ENCODE measurements around the gene CEP83. TPM values are rescaled to one million over a fixed set of nuclear protein-coding genes. Genes with fewer than 3 reads are reported as not detected.
A peak's percentile ranks its signal among the peaks of the same experiment; 100 is the strongest.

The CEP83 gene
- total RNA-seq, 2 donors from 2014 or later: 10.3 to 17.5 TPM

DNA sequence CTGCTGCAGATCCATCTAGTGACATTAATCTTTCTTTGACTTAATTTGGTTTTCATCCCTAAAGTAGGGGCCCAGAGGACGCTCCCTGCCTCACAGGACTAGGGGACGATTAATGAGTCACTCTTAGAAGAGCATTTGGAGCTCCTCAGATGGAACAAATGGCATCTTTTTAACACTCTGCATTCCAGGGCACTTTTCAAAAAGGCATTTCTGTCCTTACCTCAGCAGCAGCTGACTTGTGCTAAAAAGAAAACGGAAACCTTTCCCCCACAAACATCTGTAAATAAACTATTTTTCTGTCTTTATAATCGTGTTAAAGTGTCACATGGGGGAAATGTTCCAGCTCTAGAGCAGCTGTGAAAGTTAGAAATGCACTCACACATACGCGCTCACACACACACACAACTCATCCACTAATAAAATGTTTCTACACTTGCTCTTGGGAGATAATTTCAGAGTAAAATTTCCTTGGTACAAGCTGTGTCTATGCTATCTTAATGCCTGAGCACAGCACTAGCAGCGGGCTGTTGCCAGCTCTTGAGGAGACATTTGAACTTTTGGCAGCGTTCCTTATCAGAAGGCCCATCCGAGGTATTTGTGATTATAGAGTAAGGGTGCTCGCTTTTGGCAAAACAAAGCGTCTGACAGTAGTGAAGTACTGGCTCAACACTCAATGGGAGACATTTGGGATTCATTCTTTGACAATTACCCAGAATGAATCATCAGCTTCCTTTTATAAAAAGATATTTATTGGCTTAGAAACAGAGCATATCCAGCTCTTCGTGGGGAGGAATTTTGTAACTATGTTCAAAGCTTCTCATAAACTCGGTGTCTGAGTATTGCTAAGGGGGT, 170.0 kb downstream of the CEP83 start:
- Histone ChIP-seq H3K27ac (no peak overlapping the region), H3K36me3 (no peaks in the 10 kb centered on the region), H3K4me3 (no peak overlapping the region), H3K9me3 (no peaks in the 10 kb centered on the region), H3K4me1 (peaks cover 5% of the 10 kb centered on the region), H3K9ac (ENCODE audit: low read depth in 2 of 2, low read length in 2 of 2) (no peak overlapping the region), H3K27me3 (no peaks in the 10 kb centered on the region)
- peak; percentile 15 for DNase-seq
- intact Hi-C loops (cut with DNase I): no loop called here
- TF ChIP-seq, protein P1, sequence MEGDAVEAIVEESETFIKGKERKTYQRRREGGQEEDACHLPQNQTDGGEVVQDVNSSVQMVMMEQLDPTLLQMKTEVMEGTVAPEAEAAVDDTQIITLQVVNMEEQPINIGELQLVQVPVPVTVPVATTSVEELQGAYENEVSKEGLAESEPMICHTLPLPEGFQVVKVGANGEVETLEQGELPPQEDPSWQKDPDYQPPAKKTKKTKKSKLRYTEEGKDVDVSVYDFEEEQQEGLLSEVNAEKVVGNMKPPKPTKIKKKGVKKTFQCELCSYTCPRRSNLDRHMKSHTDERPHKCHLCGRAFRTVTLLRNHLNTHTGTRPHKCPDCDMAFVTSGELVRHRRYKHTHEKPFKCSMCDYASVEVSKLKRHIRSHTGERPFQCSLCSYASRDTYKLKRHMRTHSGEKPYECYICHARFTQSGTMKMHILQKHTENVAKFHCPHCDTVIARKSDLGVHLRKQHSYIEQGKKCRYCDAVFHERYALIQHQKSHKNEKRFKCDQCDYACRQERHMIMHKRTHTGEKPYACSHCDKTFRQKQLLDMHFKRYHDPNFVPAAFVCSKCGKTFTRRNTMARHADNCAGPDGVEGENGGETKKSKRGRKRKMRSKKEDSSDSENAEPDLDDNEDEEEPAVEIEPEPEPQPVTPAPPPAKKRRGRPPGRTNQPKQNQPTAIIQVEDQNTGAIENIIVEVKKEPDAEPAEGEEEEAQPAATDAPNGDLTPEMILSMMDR (IDR thresholded peaks at IDR 0.05): no peak

DNA sequence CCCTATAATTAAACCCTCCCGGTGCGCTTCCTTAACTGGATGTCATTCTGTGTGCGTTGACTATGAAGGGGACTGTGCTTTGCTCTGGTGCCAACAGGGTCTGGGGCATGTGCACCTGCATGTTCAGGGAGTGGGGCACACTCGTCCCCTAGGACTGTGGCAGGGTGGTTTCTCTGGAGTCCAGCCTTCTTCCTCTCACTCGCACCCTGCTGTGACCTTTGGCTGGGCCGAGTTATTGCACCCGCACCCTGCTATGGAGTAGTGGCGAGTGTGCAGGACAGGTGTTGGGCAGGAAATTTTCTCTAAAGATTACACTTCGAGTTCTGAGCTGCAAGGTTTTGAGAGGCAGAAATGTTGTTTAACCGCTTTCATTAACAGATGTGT, 172.4 kb downstream of the CEP83 start:
- Histone ChIP-seq H3K4me1 (peaks cover 5% of the 10 kb centered on the region), H3K27ac (peak overlapping the region; percentile 20), H3K36me3 (no peaks in the 10 kb centered on the region), H3K27me3 (no peaks in the 10 kb centered on the region), H3K9me3 (no peaks in the 10 kb centered on the region), H3K9ac (ENCODE audit: low read depth in 2 of 2, low read length in 2 of 2) (no peak overlapping the region), H3K4me3 (no peak overlapping the region)
- intact Hi-C loops (cut with DNase I): no loop called here
- TF ChIP-seq, protein P1 (IDR thresholded peaks at IDR 0.05): no peak
- peak; percentile 65 for DNase-seq

DNA sequence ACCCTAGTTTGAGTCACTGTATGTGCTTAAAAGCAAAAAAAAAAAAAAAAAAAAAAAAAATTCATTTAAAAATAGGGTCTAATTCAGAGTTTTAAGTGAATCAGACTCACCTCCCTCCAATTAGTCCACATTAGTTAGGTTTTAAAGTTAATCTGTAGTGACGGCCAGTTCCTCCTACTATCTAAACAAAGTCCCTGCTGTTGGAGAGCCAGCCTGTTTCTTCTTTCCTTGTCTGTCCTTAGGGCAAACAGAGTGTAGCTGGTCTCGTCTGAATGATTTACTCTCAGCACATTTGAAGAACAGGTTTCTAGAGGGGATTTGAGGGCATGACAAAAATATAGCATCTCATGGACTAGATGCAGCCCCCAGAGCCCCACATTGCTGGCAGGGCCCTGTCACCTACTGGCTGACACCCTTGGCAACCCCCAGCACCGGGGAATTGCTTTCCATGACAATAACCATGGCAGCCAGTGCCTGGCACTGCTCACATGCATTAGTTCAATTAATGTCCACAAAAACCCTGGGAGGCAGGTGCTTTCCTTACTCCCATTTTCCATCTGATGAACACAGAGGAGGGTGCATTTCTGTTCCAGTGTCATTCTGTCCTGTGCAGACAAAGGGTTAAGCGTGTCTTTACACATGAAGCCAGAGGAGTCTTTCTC, 173.0 kb downstream of the CEP83 start:
- Histone ChIP-seq H3K9ac (ENCODE audit: low read depth in 2 of 2, low read length in 2 of 2) (no peak overlapping the region), H3K4me3 (no peak overlapping the region)

DNA sequence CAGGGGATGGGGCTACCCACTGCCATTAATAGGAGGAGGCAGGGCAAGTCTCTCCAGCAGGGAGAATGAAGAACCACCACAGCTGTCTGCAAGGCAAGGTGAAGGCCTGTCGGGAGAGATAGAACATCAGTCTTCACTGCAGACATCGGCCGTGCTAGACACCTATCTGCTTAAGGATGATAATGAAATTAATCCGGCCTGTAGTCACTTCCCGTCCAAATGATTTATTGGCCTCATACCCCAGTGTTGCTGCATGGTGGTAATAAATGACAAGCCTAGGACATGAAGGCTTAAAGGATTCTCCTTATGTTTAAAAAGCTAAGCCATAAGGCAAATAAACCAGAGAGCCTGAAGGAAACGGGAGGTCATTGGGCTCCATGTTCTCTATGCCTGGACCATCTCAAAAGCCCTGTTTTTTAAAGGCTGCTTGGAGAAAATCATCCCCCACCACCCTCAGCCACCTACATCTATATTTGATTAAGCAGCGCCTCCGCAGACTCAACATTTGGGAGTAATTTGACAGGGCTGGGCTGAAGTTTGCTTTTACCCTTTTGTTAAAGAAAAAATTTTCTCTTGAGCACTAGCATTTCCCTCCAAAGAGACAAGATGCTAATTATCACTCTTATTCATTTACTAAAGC, 173.6 kb downstream of the CEP83 start:
- H3K27ac ChIP-seq: no peak overlapping the region
- H3K4me1 ChIP-seq: peaks cover 5% of the 10 kb centered on the region
- H3K9me3 ChIP-seq: no peaks in the 10 kb centered on the region
- no peaks in the 10 kb centered on the region for H3K27me3 ChIP-seq
- H3K36me3 ChIP-seq: no peaks in the 10 kb centered on the region
- intact Hi-C loops (cut with DNase I): no loop called here
- H3K9ac ChIP-seq (ENCODE audit: low read depth in 2 of 2, low read length in 2 of 2): no peak overlapping the region
- no peak overlapping the region for H3K4me3 ChIP-seq
- peak; percentile 14 for DNase-seq
- TF ChIP-seq, protein P1 (IDR thresholded peaks at IDR 0.05): no peak

More for the DNA sequence above, 173.0 kb downstream of the CEP83 start:
- TF ChIP-seq, protein P1 (IDR thresholded peaks at IDR 0.05): no peak
- H3K4me1 ChIP-seq: peaks cover 5% of the 10 kb centered on the region
- intact Hi-C loops (cut with DNase I): no loop called here
- DNase-seq: peak; percentile 19
- H3K9me3 ChIP-seq: no peaks in the 10 kb centered on the region
- H3K27ac ChIP-seq: peak overlapping the region; percentile 20
- H3K27me3 ChIP-seq: no peaks in the 10 kb centered on the region
- H3K36me3 ChIP-seq: no peaks in the 10 kb centered on the region

- no peak for DNase-seq
- intact Hi-C loops (cut with DNase I): no loop called here
- H3K36me3 ChIP-seq: no peaks in the 10 kb centered on the region
- no peak overlapping the region for H3K9ac ChIP-seq (ENCODE audit: low read depth in 2 of 2, low read length in 2 of 2)
- no peaks in the 10 kb centered on the region for H3K27me3 ChIP-seq
- H3K4me1 ChIP-seq: peaks cover 5% of the 10 kb centered on the region
- H3K4me3 ChIP-seq: no peak overlapping the region
- TF ChIP-seq, protein P1 (IDR thresholded peaks at IDR 0.05): no peak
- no peak overlapping the region for H3K27ac ChIP-seq
- no peaks in the 10 kb centered on the region for H3K9me3 ChIP-seq
Observed at GRCh38 chr12:94284859-94285258, 174.8 kb downstream of the CEP83 start.

All from colonic mucosa (tissue), 4 donors.